ENCODE results near the gene JAG2.
"Not testable (repeated sequence)": the region's sequence is repeated elsewhere in the genome, so short reads cannot be mapped to it uniquely, and the experiment has no call there.

JAG2 gene

DNA sequence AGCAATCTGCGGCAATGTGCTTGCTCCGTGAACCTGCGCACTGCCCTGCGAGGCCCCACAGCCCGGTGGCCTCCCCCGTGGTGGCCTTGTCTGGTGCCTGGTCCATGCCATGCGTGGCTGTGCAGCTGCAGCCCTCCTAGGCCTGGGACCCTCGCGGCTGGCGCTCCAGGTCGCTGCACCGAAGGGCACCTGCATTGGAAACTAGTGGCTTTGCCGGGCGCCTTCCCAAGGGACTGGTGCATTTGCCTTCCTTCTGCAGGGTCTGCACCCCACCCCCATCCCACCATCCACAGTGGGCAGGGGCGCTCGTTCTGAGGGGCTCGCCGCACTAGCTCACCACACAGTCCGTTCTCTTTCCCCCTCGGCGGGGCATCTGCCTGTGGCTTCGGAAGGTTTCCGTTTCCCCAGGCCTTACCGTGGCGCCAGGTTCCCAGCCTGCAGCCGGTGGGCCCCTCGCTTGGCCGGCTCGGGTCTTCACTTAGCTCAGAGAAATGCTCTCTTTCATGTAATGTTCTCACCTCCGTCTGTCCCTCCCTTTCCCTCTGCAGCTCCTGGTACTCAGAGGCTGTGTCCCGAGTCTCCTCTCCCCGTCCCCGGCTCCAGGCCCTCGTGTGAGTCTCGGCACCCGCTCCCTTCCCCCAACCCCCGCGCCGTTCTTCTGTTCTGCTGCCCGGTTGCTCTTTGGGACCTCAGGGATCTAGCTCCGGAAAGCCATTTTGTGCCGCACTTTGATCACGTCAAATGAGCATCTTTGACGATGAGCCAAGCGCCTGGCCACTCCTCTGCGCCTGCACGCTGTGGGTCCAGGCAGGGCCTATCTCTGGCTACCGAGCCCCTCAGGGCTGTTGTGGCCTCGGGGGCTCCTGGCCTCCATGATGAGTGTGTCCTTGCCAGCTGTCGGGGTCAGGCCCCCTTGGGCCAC, 31.9 kb downstream of the JAG2 start:
- no peak for DNase-seq

DNA sequence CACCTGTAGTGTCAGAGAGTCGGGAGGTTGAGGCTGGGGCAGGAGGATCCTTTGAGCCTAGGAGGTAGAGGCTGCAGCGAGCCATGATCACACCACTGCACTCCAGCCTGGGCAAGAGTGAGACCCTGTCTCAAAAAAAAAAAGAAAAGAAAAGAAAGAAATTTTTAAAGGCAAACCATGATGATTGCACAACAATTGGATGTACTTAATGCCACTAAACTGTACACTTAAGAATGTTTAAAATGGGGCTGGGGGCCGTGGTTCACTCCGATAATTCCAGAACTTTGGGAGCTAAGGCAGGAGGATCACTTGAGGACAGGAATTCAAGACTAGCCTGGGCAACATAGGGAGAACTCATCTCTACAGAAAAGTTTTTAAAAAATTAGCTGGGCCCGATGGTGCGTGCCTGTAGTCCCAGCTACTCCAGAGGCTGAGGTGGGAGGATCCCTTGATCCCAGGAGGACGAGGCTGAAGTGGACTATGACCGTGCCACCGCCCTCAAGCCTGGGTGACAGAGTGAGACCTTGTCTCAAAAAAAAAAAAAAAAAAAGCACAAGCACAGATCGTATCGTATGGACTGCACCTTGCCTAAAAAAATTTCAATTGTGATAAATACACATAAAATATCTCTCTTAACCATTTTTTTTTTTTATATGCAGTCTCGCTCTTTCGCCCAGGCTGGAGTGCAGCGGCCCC, 32.7 kb downstream of the JAG2 start:
- DNase-seq = no peak

DNA sequence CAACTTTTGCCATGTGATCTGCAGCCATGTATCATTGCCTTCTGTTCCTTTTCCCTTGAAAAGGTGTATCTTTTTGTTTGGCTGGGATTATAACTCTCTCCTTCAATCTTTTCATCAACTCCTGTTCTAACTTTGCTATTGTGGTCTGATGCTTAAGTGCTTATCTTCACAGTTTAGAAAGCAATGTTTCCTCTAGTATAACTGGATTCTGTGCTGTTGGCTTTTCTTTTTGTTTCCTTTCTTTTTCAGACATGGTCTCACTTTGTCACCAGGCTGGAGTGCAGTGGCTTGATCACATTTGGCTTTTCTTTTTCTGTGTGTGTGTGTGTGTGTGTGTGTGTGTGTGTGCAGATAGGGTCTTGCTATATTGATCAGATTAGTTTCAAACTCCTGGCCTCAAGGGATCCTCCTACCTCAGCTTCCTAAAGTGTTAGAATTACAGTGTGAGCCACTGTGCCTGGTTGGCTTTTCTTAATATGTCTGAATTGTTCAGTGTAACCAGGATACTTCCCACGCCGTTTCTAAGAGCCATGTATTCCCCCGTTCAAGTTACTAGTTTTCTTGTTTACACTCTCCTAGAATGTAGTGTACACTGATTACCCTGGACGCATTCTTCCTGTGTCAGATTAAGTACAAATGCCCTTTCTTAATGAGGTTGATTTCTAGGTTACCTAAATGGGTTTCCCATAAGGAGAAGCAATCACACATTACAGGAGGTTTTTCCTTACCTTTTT, 35.5 kb downstream of the JAG2 start:
- DNase-seq = no peak

DNA sequence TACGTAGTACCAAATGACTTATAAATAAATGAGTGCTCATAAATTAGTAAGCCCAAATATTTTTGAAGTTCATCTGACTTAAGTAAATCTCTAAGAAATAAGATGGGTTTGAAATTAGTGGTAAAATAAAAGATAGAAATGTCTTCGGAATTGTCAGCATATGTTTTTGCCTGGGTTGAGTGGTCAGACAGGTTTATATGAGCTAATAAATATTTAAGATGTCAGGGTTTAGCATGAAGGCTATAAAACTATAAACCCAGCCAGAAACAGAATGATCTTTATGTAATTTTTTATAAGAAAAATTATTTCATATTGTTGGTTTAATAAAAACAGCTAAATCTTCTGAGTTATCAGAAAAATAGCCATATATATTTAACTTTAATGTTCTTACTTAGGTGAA, 37.3 kb downstream of the JAG2 start:
- DNase-seq = no peak

DNA sequence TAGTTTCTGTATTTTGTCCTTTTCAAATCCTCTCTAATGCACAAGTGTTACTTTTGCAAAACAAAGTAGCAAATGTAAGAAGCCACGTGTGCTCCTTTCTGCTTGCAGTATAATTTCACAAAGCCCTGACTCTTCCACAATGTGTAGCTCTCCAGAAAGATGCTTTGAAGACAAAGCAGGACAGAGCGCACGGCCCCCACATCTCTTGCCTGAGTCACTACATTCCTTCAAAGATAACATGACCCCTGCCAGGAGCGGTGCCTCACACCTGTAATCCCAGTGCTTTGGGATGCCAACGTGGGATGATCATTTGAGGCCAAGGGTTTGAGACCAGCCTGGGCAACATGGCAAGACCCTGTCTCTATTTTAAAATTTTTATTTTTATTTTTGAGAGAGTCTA, 40.5 kb downstream of the JAG2 start:
- DNase-seq = no peak

DNA sequence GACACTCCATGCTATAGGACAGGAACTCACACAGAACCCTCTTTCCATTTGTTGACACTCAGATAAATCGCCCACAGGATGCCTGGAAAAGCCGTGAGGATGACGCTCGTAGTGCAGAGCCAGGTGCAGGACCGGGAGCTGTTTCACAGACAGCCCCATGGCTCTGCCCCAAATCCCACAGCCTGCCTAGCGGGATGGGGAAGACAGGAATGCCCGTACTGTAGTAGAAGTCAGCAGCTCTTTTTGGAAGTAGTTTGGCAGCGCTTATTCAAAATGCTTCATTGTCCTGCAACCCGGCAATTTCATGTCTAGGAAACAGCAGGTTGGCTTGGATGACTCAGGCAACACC, 41.6 kb downstream of the JAG2 start:
- DNase-seq = no peak

DNA sequence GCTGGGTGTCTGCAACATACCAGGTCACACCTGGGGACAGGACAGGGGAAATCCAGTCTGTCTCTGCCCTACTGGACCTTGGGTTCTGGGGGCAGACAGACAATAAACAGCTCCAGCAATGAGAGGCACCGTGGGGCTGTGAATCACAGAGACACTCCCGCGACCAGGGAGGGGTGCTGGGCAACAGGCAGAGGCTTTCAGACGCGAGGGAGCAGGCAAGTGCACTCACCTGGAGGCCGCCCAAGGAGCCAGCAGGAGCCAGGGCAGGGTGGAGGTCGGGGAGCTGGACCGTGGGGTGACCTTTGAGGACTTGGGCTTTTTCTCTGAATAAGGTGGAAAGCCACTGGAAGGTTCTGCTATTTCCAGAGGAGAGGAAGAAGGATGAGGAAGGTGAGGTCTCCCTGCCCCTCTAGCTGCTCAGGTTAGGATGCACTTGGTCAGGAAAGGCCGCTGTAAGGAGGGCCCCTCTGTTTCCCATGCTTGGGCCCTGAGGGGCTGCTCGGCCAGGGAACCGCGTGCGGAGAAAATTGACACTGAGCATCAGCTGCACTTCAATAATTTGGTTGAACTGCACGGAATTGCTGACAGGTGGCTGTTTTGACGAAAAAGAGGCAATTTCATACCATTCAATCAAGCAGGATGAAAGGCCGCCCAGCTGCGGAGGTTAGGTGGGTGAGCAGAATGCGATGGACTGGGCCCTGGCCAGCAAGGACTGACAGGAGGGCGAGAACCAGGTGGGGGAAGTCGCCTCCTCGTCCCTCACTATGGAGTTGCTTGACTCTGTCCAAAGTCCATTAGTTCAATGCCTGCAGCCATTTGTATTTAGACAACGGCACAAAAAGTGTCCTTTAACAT, 42.2 kb downstream of the JAG2 start:
- DNase-seq = no peak

DNA sequence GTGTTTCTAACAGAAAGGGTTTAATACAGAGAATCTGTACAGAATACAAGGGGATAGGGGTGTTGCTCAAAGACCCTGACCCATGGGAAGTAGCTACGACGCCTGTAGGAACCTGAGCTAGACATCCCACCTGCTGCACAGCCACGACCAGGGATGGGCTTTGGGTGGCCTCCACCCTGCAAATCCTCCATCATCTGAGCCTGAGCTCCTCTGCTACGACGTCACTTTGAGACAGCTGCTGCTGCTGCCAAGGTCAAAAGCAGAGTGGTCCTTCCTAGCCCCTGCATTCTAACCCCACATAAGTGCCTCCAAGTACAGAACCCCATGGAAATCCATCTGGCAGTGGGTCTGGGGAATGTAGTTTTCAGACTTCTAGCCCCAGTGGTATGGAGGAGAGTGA, 43.8 kb downstream of the JAG2 start:
- DNase-seq = no peak

DNA sequence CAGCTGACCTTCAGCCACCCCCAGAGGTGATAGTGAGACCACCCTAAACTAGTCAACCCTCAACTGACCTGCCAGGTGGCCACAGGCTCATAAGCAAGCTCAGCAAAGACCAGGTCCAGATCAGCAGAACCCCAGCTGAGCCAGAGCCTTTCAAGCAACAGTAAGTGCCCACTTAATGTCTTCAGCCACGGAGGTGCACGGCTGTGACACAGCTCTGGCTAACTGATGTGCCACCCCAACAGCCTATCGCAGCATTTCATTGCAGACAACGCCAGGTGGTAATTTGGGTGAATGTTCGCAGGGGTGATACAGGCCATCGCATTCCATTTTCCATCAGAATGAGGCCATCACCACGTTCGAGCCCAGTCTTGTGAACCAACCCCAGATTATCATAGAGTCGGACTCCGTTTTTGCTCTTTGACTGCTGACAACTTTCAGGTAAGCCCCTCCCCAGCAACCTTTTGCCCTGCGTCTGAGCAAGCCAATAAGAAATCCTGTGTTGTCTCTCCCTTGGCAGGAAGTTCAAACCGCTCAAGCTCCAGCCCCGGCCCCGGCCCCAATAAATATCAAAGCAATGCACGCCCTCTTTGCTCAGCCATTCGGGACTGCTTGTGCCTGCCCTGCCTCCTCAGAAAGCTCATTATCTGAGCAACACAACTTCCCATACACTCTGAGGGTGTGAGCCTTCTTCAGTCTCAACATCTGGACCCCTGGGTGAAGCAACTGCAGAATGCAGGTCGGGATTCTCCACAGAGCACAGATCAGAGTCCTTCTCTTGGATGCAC, 44.4 kb downstream of the JAG2 start:
- no peak for DNase-seq

DNA sequence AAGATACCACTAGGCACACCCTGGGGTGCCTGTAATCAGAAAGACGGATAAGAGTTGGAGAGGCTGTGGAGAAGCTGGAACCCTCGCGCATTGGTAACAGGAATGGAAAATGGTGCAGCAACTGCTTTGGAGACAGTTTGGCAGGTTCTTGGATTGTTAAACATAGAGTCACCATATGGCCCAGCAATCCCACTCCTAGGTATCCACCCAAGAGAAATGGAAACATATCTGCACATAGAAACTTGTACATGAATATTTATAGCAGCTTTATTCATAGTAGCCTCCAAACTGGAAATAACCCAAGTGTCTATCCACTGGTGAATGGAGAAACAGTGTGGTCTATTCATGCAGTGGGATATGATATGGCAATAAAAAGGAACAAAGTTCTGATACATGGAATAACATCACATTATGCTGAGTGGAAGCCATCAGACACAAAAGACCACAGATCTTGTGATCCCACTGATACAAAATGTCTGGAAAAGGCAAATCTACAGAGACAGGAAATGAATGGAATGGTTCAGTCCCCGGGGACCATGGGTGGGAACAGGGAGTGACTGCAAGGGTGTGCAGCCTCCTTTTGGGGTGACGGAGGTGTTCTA, 45.4 kb downstream of the JAG2 start:
- DNase-seq = no peak

DNA sequence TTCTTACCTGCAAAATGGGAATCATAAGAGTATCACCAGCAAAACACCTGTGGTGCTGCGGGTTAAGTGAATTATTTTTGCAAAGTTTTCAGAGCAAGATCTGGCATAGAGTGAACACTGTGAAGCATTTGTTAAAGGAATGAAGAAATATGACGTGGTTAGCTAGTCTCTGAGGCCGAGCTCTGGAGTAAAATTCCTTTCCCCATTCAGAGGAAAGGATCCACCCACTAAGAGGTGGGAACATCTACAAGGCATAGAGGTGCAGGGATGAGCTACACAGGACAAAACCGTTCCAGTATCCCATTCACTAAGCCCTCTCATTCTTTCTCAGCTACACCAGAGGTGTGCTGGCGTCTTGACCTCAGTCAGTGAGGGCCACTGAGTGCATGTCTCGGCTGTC, 48.5 kb downstream of the JAG2 start:
- no peak for DNase-seq

DNA sequence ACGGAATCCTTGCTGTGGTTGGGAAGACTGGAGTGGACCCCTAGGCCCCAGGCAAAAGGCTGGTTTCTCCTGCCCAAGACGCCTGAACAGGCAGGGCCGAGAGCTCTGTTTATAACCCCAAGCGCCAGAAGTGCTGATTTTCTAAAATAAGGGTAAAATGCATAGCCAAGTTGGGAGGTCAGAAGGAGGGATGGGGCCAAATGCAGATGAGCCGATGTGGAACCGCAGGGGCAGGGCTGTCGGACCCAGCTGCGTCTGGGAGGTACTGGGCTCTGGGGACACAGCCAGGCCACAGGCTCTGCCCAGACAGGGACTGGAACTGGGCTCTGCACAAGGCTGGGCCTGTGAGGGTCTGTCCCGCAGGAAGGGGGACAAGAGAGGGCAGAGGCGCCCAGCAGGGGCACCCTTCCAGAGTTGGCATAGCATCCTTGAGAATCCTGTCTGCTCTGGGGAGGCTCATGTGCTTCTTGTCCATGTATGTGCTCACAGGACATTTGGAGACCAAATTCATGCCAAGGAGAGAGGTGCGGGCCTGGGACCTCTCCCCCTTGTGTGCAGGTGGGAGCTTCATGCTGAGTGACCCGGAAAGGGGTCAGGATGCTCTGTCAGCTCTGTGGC, 49.1 kb downstream of the JAG2 start:
- no peak for DNase-seq

DNA sequence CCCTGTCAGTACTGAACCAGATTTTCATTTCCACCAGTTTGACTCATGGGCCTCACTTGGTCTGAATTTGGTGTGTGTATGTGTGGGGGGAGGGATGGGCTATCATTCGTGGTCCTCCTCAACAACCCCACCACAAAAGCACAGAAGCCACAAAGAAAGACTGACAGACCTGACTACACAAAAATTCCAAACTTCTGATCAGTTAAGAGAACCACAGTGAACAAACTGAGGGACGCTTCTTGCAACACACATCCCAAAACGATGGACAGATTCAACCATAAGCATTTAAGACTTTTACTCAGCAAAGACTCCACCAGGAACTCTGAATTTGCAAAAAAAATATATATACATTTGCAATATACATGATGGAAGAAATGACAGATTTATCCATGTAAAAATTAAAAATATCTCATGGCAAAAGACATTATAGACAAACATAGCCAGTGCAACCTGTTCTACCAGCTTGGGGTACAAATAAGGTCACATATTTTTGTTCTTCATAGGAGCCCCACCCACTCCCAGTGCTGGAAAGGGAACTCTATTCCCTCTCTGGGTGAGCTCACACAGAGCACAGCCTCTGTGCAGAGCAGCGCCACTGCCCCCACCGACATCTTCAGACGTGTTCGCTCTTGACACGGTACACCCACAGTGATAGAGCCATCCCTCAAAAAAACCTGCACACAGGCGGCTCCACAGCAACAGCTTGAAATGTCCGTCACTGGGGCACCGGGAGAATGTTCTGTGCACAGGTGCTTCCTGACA, 49.7 kb downstream of the JAG2 start:
- no peak for DNase-seq

DNA sequence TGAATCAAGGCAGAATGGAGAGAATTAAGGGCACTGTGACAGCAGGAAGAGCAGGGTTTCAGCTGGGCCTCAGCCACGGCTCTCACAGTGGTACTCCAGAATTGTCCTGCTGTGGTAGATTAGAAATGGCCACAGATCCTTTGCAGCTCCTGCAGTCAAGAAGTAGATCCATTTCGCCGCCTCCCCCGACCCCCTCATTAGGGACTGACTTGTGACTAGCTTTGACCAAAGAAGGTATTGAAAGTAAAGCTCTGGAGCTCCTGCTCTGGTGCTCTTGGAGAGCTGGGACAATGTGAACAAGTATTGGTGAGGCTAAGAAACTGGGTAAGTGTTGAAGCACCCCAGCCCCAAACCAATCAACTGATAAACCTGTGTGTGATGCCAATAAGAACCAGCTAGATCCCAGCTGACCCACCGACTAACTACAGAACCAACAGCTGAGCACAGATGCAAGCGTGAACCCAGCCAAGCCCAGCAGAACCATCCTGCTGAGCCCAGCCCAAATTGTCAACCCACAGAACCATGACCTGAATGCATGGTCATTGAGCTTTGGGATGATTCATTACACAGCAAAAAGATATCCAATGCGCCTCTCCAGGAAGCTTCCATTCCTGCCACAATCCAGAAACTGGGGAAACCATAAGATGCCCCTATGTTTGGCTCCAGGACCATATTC, 50.7 kb downstream of the JAG2 start:
- no peak for DNase-seq

DNA sequence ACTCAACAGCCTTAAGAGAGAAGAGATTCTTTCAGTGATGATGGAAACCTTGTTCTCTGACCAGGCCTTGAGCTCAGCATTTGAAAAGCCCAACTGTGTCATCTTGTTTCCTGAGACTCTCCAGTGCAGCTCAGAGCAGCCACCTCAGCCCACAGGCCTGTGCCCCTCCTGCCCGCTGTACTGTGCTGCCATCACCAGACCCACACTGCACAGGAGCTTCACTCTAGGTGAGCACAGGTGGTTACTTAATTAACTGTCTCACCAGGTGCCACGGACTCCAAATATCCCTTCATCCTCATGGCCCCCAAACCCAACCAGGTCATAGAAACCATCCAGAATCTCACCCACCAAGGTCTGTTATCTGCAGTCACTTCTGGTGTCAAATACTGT, 51.3 kb downstream of the JAG2 start:
- DNase-seq = no peak

DNA sequence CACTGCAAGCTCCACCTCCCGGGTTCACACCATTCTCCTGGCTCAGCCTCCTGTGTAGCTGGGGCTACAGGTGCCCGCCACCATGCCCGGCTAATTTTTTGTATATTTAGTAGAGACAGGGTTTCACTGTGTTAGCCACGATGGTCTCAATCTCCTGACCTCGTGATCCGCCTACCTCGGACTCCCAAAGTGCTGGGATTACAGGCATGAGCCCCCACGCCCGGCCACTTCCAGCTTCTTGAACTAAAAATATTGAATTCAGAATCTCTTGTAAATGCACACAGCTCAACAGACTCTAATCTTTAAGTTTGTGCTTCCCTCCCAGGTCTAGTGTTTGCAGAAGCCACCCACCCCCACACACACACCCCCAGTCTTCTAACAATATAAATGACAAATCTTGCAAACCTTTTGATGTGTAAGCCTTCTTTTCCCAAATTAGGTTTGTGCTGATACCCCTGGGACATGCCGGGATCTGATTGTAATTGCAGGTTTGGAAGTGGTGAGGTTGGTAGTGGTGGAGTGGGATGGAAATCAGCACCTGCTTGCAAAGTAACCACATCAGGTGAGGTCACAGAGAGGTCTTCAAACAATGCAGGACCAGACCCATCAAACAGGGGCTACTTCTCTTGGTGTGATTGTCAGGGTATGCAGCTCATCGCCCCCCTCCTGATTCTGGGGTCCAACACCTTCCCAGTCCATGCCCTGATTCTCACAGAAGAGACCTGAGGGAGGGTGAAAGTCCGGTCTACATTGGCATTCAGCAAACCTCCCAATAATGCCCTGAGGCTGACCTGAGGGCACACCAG, 51.9 kb downstream of the JAG2 start:
- no peak for DNase-seq

DNA sequence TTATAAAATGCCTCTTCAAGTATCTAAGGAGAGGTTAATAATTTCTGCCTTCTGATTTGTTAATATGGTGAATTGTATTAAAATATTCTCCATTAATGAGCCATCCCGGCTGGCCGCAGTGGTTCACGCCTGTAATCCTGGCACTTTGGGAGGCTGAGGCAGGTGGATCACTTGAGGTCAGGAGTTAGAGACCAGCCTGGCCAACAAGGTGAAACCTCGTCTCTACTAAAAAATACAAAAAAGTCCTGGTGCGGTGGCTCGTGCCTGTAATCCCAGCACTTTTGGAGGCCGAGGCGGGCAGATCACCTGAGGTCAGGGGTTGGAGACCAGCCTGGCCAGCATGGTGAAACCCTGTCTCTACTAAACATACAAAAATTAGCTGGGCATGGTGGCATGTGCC, 59.3 kb downstream of the JAG2 start:
- DNase-seq = not testable (repeated sequence)

DNA sequence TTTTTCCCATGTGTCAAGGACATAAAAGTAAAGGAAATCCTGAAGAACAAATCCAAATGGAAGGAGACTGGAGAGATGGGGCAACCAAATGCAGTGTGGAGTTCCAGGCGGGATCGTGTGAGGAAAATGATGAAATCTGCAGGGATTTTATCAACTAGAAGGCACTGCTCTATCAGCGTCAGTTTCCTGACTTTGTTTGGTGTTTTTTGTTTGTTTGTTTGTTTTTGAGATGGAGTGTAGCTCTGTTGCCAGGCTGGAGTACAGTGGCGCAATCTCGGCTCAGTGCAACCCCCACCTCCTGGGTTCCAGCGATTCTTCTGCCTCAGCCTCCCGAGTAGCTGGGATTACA, 60.1 kb downstream of the JAG2 start:
- no peak for DNase-seq
